AG04450 (cell line): ENCODE data around the gene EGLN2. TPM values are rescaled to one million over a fixed set of nuclear protein-coding genes. Genes with fewer than 3 reads are reported as not detected.
A peak's percentile ranks its signal among the peaks of the same experiment; 100 is the strongest.
"Not testable (repeated sequence)": the region's sequence is repeated elsewhere in the genome, so short reads cannot be mapped to it uniquely, and the experiment has no call there.

ENCODE experiments used
- CTCF ChIA-PET: fragments of 300-600, 350-600 bp; formaldehyde crosslinking; extraction: SDS; loops from one replicate; lab custom pipeline; 2022; ENCODE audit warnings: antibody characterized with exemption, inconsistent platforms; lab: Charles Lee
- POLR2A ChIA-PET: fragments of 350-600 bp; formaldehyde crosslinking; extraction: SDS; loops from one replicate; lab custom pipeline; 2021; ENCODE audit warnings: antibody characterized with exemption, inconsistent platforms; lab: Yijun Ruan, JAX
- DNase-seq: peaks from one replicate; pipeline ENCODE4 v3.0.0-alpha.2; 2011; ENCODE audit warnings: low read depth, low spot score
- H3K27ac ChIP-seq: one replicate; pipeline ENCODE4 v1.5.1; 2012; ENCODE audit warnings: low read depth, low read length, control low read depth
- H3K27me3 ChIP-seq: one replicate; pipeline ENCODE4 v1.6.0; 2012; ENCODE audit warnings: low read length; ENCODE audit not compliant: control insufficient read depth, insufficient read depth
- H3K4me3 ChIP-seq: 2 replicates; pipeline ENCODE4 v1.5.1; 2011; ENCODE audit warnings: mild to moderate bottlenecking, low read depth, low read length, control low read depth
- H3K9me3 ChIP-seq: 2 replicates; pipeline ENCODE4 v1.5.1; 2012; ENCODE audit warnings: low read length; ENCODE audit not compliant: control insufficient read depth, insufficient read depth
- polyA plus RNA-seq: library from polyadenylated mRNA; depleted of rRNA; stranded (reverse); fragments of >200 nt; gene quantifications from 2 replicates; pipeline ENCODE4 v1.2.3, GENCODE V29; 2011
- TF ChIP-seq, protein P1 (sequence below): IDR thresholded peaks from 2 replicates; pipeline ENCODE4 v1.5.1; 2011; ENCODE audit warnings: low read depth, low read length, control low read depth, inconsistent platforms

Gene EGLN2
- polyA plus RNA-seq, 1 experiment = 28.2 TPM

DNA sequence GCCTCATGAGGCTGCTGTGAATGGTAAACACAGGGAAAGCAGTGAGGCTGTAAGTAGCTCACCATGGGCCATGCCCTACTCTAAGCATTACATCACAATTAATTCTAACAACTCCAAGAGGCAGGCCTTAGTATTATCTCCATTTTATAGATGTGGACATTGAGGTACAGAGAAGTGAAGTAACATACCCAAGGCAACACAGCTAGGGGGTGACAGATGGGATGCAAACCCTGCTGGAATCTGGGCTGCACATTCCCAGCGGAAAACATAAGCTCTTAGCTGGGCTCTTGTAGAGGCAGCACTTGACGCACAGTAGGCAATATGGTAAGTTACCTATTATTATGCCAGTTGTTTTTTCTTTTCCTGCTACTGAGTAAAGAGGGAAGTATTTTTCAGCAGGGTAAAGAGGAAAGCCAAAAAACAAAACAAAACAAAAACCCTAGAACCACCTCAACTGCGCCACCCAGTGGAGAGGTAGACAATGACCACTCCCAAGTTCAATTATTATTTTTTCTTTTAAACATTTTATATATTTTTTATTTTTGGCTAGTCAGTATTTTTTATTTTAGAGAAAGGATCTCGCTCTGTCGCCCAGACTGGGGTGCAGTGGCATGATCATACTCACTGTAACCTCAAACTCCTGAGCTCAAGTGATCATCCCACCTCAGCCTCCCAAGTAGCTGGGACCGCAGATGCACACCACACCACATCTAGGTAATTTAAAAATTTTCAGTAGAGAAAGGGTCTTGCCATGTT lies 20.7 kb downstream of the EGLN2 start:
- ChIA-PET CTCF (interaction anchor here (0.5 to 2.0 kb wide), 6 partner anchors 8 to 550 kb away, joined by 3 to 14 read pairs (median 6); partner anchors contain the start of gene RAB4B), POLR2A (interaction anchor here (1.0 kb wide), 1 partner anchor 12 kb away, joined by 4 read pairs; no protein-coding TSS in a partner anchor)
- not testable (repeated sequence) for H3K27me3 ChIP-seq, H3K9me3 ChIP-seq, H3K4me3 ChIP-seq, DNase-seq, H3K27ac ChIP-seq
- TF ChIP-seq, protein P1, sequence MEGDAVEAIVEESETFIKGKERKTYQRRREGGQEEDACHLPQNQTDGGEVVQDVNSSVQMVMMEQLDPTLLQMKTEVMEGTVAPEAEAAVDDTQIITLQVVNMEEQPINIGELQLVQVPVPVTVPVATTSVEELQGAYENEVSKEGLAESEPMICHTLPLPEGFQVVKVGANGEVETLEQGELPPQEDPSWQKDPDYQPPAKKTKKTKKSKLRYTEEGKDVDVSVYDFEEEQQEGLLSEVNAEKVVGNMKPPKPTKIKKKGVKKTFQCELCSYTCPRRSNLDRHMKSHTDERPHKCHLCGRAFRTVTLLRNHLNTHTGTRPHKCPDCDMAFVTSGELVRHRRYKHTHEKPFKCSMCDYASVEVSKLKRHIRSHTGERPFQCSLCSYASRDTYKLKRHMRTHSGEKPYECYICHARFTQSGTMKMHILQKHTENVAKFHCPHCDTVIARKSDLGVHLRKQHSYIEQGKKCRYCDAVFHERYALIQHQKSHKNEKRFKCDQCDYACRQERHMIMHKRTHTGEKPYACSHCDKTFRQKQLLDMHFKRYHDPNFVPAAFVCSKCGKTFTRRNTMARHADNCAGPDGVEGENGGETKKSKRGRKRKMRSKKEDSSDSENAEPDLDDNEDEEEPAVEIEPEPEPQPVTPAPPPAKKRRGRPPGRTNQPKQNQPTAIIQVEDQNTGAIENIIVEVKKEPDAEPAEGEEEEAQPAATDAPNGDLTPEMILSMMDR = peak; percentile 72

DNA sequence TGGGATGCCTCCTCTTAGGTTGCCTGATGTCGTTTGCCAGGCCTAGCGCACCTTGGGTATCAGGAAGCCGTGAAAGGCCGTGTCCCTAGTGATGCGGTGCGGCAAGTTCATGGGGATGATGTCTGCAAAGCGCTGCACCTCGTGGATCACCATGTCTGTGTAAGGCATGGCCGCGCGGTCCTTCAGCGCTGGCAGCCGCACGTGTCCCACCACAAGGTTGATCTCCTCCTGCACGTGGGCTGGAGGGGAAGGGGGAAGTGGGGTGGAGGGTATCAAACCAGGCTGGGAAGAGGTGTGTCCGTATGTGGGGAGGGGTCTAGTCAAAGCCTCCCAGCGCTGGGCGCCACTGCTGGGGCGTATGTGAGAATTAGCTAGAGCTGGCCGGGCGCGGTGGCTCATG lies 23.2 kb downstream of the EGLN2 start:
- no peaks in the 10 kb centered on the region for H3K27me3 ChIP-seq
- H3K9me3 ChIP-seq = peaks cover 5% of the 10 kb centered on the region; the same call in 1 of the 2 replicates
- ChIA-PET CTCF (no interaction called here), POLR2A (no interaction called here)
- no peak overlapping the region for H3K4me3 ChIP-seq
- H3K27ac ChIP-seq = no peak overlapping the region
- TF ChIP-seq, protein P1 = no peak
- no peak for DNase-seq

DNA sequence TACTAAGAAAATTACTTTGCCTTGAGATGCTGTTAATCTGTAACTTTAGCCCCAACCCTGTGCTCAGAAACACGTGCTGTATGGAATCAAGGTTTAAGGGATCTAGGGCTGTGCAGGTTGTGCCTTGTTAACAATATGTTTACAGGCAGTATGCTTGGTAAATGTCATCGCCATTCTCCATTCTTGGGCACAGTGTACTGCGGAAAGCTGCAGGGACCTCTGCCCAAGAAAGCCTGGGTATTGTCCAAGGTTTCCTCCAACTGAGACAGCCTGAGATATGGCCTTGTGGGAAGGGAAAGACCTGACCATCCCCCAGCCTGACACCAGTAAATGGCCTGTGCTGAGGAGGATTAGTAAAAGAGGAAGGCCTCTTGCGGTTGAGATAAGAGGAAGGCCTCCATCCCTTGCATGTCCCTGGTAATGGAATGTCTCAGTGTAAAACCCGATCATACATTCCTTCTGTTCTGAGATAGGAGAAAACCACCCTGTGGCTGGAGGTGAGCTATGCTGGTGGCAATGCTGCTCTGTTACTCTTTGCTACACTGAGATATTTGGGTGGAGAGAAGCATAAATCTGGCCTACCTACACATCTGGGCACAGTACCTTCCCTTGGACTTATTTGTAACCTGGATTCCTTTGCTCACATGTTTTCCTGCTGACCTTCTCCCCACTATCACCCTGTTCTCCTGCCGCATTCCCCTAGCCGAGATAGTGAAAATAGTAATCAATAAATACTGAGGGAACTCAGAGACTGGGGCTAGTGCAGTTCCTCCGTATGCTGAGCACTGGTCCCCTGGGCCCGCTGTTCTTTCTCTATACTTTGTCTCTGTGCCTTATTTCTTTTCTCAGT lies 23.9 kb downstream of the EGLN2 start:
- POLR2A ChIA-PET = interaction anchor here (1.0 kb wide), 1 partner anchor 9 kb away, joined by 4 read pairs; no protein-coding TSS in a partner anchor
- H3K9me3 ChIP-seq, H3K27me3 ChIP-seq, DNase-seq, H3K4me3 ChIP-seq, CTCF ChIA-PET: not testable (repeated sequence)
- H3K27ac ChIP-seq = peak overlapping the region; percentile 39

DNA sequence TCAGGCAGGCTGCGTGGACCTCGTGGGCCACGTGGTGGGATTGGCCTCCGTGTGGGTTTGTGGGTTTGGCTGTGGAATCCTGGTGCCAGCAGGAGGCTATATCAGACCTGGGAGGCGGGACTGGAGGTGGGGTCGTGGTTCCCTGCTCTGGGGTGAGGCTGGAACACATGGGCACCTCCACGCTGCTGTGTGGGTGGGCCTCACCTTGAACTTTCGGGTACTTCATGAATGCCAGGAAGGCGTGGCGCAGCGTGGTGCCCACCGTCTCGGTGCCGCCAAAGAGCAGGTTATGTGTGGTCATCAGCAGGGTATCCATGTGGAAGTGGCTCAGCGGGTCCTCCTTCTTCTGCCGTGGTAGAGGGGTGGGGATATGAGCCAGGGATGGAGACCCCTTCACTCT lies 25.9 kb downstream of the EGLN2 start:
- POLR2A ChIA-PET, H3K27ac ChIP-seq, H3K4me3 ChIP-seq, DNase-seq, CTCF ChIA-PET, H3K9me3 ChIP-seq, H3K27me3 ChIP-seq: not testable (repeated sequence)

DNA sequence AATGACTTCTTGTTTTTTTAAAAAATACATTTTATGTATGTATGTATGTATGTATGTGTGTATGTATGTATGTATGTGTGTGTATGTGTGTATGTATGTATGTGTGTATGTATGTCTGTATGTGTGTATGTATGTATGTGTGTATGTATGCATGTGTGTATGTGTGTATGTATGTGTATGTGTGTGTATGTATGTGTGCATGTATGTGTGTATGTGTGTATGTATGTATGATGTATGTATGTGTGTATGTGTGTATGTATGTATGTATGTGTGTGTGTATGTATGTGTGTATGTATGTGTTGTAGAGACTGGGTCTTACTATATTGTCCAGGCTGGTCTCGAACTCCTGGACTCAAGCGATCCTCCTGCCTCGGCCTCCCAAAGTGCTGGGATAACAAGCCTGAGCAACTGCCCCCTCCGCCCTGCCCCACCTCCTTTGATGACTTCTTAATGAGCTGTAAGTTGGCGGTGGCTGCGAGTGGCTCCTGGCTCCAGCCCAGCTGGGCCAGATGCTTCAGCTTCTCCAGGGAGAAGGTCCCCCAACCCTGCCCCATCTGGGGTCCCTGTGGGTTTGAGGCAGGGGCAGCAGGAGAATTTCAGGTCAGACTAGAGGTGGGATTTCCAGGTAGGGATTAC lies 26.6 kb downstream of the EGLN2 start:
- CTCF ChIA-PET, H3K27ac ChIP-seq, DNase-seq, H3K4me3 ChIP-seq, H3K27me3 ChIP-seq, POLR2A ChIA-PET, H3K9me3 ChIP-seq: not testable (repeated sequence)

DNA sequence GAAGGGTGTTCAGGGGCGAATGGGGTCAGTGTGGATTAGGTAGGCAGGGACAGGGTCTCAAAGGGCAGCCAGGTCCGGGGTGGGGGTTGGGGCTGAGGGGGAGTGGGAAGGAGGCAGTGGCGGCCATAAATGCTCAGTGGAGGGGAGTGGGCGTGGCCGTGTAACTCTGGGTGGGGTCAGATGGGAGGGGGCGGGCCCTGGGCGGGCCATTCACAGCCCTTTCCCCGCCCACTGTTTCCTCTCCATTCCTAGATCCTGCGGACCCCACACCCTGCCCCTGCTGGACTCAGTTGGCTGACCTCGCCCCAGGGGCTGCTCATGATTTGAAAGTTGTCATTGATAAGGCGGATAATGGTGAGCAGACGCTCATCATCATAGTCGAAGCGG lies 27.3 kb downstream of the EGLN2 start:
- CTCF ChIA-PET, H3K27me3 ChIP-seq, H3K27ac ChIP-seq, DNase-seq, H3K4me3 ChIP-seq, POLR2A ChIA-PET, H3K9me3 ChIP-seq: not testable (repeated sequence)

DNA sequence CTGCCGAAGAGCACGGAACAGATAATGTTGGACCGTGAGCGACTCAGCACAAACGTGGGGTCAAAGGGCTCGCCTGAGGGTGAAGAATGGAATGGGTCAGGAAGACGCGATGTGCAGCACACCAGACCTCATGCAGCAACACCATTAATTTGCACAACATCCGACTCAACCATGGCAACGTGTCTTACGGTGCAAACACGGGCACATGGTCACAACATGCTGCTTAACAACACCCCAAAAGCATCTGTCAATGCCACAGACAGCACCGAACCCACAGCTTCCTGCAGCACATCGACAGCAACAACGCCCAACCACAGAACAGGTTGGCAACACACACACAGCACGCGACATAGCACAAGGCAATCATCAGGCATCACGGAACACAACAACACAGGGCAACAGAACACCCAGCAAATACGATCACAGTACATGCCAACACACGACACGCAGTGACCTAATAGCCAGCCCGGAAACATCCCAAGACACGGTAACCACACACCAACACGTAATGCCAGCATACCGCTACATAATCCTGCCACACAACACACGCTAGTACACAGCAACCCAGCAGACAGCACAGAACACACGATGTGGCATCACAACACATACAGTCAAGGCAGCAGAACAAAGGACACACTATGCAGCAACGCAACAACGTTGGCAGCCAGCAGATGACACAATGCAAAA lies 27.9 kb downstream of the EGLN2 start:
- H3K9me3 ChIP-seq, CTCF ChIA-PET, H3K27me3 ChIP-seq, H3K4me3 ChIP-seq, POLR2A ChIA-PET, DNase-seq, H3K27ac ChIP-seq: not testable (repeated sequence)
